Measurements from ENCODE around the gene IL18.
"Not testable (repeated sequence)": the region's sequence is repeated elsewhere in the genome, so short reads cannot be mapped to it uniquely, and the experiment has no call there.

Gene IL18

GRCh38 chr11:112174789-112175598 is 11.1 kb upstream of the IL18 start, which contains the start of gene BCO2:
TSS of gene BCO2 (plus strand) at chr11:112175512. CDS start at chr11:112175602, 90 bp downstream.
- in situ Hi-C loops (cut with HindIII; ENCODE audit: low pct_ligation_motif_present, low pct_unique_long_range_greater_than_20kb, low sequenced_read_pairs), result no loop called here

GRCh38 chr11:112173152-112173551 is 9.3 kb upstream of the IL18 start:
- in situ Hi-C loops (cut with HindIII; ENCODE audit: low pct_ligation_motif_present, low pct_unique_long_range_greater_than_20kb, low sequenced_read_pairs), result no loop called here

More at GRCh38 chr11:112174789-112175598, 11.1 kb upstream of the IL18 start, which contains the start of gene BCO2:
- peak; percentile 61 for DNase-seq

GRCh38 chr11:112172362-112172994 is 8.6 kb upstream of the IL18 start:
- DNase-seq, result no peak
- in situ Hi-C loops (cut with HindIII; ENCODE audit: low pct_ligation_motif_present, low pct_unique_long_range_greater_than_20kb, low sequenced_read_pairs), result no loop called here

More at GRCh38 chr11:112173152-112173551, 9.3 kb upstream of the IL18 start:
- no peak for DNase-seq

GRCh38 chr11:112167145-112167544 is 3.3 kb upstream of the IL18 start, which contains the start of gene TEX12:
TSS of gene TEX12 (plus strand) at chr11:112167372. CDS start at chr11:112169269, 1,897 bp downstream.
- no peak for DNase-seq
- in situ Hi-C loops (cut with HindIII; ENCODE audit: low pct_ligation_motif_present, low pct_unique_long_range_greater_than_20kb, low sequenced_read_pairs), result no loop called here

- DNase-seq, result no peak
- in situ Hi-C loops (cut with HindIII; ENCODE audit: low pct_ligation_motif_present, low pct_unique_long_range_greater_than_20kb, low sequenced_read_pairs), result no loop called here
These were observed 2.7 kb upstream of the IL18 start for GRCh38 chr11:112166562-112166961.

- in situ Hi-C loops (cut with HindIII; ENCODE audit: low pct_ligation_motif_present, low pct_unique_long_range_greater_than_20kb, low sequenced_read_pairs), result no loop called here
- DNase-seq, result no peak
These were observed 1.2 kb upstream of the IL18 start for GRCh38 chr11:112165049-112165448.

- in situ Hi-C loops (cut with HindIII; ENCODE audit: low pct_ligation_motif_present, low pct_unique_long_range_greater_than_20kb, low sequenced_read_pairs), result no loop called here
These were observed 940 bp downstream of the IL18 start for GRCh38 chr11:112162761-112163546.

GRCh38 chr11:112162200-112162599 is 1.7 kb downstream of the IL18 start:
- DNase-seq; in situ Hi-C loops (cut with HindIII; ENCODE audit: low pct_ligation_motif_present, low pct_unique_long_range_greater_than_20kb, low sequenced_read_pairs): not testable (repeated sequence)

More at GRCh38 chr11:112162761-112163546, 940 bp downstream of the IL18 start:
- DNase-seq, result no peak

GRCh38 chr11:112161012-112161411 is 2.9 kb downstream of the IL18 start:
- in situ Hi-C loops (cut with HindIII; ENCODE audit: low pct_ligation_motif_present, low pct_unique_long_range_greater_than_20kb, low sequenced_read_pairs), result no loop called here
- no peak for DNase-seq

GRCh38 chr11:112160091-112160848 is 3.6 kb downstream of the IL18 start:
- DNase-seq, result no peak
- in situ Hi-C loops (cut with HindIII; ENCODE audit: low pct_ligation_motif_present, low pct_unique_long_range_greater_than_20kb, low sequenced_read_pairs), result no loop called here

GRCh38 chr11:112159098-112160065 is 4.5 kb downstream of the IL18 start:
- peak; percentile 23 for DNase-seq
- in situ Hi-C loops (cut with HindIII; ENCODE audit: low pct_ligation_motif_present, low pct_unique_long_range_greater_than_20kb, low sequenced_read_pairs), result no loop called here

- DNase-seq, result peak; percentile 98
- in situ Hi-C loops (cut with HindIII; ENCODE audit: low pct_ligation_motif_present, low pct_unique_long_range_greater_than_20kb, low sequenced_read_pairs), result no loop called here
These were observed 6.7 kb downstream of the IL18 start for GRCh38 chr11:112156956-112157766.

- in situ Hi-C loops (cut with HindIII; ENCODE audit: low pct_ligation_motif_present, low pct_unique_long_range_greater_than_20kb, low sequenced_read_pairs), result no loop called here
- DNase-seq, result no peak
These were observed 7.5 kb downstream of the IL18 start for GRCh38 chr11:112156153-112156955.

- in situ Hi-C loops (cut with HindIII; ENCODE audit: low pct_ligation_motif_present, low pct_unique_long_range_greater_than_20kb, low sequenced_read_pairs), result no loop called here
- no peak for DNase-seq
These were observed 13.4 kb downstream of the IL18 start for GRCh38 chr11:112150517-112150916.

- no peak for DNase-seq
- in situ Hi-C loops (cut with HindIII; ENCODE audit: low pct_ligation_motif_present, low pct_unique_long_range_greater_than_20kb, low sequenced_read_pairs), result no loop called here
These were observed 20.3 kb downstream of the IL18 start for GRCh38 chr11:112143597-112143996.

GRCh38 chr11:112134473-112134872 is 29.4 kb downstream of the IL18 start:
- DNase-seq, result no peak
- in situ Hi-C loops (cut with HindIII; ENCODE audit: low pct_ligation_motif_present, low pct_unique_long_range_greater_than_20kb, low sequenced_read_pairs), result no loop called here
